ENCODE measurements around the gene SNIP1.
"Not testable (repeated sequence)": the region's sequence is repeated elsewhere in the genome, so short reads cannot be mapped to it uniquely, and the experiment has no call there.

SNIP1 gene

DNA sequence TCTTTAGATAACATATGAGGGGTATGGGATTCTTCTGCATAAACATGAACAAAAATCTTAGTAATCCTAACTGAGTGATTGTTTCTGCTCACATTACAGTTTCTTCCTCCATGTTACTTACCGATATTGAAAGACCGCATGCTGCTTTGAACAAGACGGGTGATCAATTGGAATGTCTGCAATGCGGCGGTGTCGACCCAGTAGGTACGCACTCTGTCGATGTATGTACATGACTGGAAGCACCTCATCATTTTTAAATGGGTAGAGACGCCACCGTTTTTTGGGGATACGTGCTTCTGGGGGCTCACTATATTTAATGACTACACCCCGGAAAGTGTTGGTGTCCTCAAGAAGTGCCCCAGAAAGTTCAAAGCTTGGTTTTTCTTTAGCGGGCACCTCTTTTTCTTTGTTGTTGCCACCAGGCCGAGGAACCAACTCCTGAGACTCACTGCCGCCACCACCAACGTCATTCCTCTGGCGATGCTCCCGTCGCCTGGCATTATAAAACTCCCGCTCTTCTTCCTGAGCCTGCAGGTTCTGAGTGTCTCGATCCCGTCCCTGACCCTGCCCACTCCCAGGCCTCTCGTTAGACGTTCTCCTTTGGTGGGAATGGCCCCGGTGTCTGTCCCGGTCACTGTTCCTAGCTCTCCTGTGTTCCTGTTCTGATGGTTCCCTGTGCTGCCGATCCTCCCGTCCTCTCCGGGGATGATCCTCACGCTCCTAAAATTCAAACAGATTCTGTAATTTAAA, 13.9 kb downstream of the SNIP1 start:
- DNase-seq (ENCODE audit: low read depth in 1 of 2, low spot score in 1 of 2): no peak
- no peaks in the 10 kb centered on the region for H3K27me3 ChIP-seq (ENCODE audit: insufficient read depth, poor library complexity, severe bottlenecking)
- no peak overlapping the region for H3K27ac ChIP-seq (replicated peaks)
- no peak for TF ChIP-seq POLR2AphosphoS5 (IDR thresholded peaks at IDR 0.05; ENCODE audit: low read depth)
- H3K4me3 ChIP-seq (replicated peaks; ENCODE audit: insufficient read depth, low read length): no peak overlapping the region

- not testable (repeated sequence) for H3K27ac ChIP-seq (replicated peaks); H3K4me3 ChIP-seq (replicated peaks; ENCODE audit: insufficient read depth, low read length); DNase-seq (ENCODE audit: low read depth in 1 of 2, low spot score in 1 of 2); H3K27me3 ChIP-seq (ENCODE audit: insufficient read depth, poor library complexity, severe bottlenecking)
These were observed 14.9 kb downstream of the SNIP1 start for GRCh38 chr1:37539154-37539553.

GRCh38 chr1:37537378-37537777, 16.7 kb downstream of the SNIP1 start:
- Histone ChIP-seq H3K4me3 (replicated peaks; ENCODE audit: insufficient read depth, low read length) (no peak overlapping the region), H3K27me3 (ENCODE audit: insufficient read depth, poor library complexity, severe bottlenecking) (no peaks in the 10 kb centered on the region), H3K27ac (replicated peaks) (no peak overlapping the region)
- no peak for DNase-seq (ENCODE audit: low read depth in 1 of 2, low spot score in 1 of 2)
- TF ChIP-seq, protein P1, sequence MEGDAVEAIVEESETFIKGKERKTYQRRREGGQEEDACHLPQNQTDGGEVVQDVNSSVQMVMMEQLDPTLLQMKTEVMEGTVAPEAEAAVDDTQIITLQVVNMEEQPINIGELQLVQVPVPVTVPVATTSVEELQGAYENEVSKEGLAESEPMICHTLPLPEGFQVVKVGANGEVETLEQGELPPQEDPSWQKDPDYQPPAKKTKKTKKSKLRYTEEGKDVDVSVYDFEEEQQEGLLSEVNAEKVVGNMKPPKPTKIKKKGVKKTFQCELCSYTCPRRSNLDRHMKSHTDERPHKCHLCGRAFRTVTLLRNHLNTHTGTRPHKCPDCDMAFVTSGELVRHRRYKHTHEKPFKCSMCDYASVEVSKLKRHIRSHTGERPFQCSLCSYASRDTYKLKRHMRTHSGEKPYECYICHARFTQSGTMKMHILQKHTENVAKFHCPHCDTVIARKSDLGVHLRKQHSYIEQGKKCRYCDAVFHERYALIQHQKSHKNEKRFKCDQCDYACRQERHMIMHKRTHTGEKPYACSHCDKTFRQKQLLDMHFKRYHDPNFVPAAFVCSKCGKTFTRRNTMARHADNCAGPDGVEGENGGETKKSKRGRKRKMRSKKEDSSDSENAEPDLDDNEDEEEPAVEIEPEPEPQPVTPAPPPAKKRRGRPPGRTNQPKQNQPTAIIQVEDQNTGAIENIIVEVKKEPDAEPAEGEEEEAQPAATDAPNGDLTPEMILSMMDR (IDR thresholded peaks at IDR 0.05; ENCODE audit: insufficient read depth, low read length): no peak
- TF ChIP-seq POLR2AphosphoS5 (IDR thresholded peaks at IDR 0.05; ENCODE audit: low read depth) (no peak), SPI1 (IDR thresholded peaks at IDR 0.05; ENCODE audit: borderline replicate concordance, low read depth) (no peak), GABPA (IDR thresholded peaks at IDR 0.05; ENCODE audit: low read depth) (no peak), REST (IDR thresholded peaks at IDR 0.05; ENCODE audit: insufficient replicate concordance, low read depth) (no peak)

DNA sequence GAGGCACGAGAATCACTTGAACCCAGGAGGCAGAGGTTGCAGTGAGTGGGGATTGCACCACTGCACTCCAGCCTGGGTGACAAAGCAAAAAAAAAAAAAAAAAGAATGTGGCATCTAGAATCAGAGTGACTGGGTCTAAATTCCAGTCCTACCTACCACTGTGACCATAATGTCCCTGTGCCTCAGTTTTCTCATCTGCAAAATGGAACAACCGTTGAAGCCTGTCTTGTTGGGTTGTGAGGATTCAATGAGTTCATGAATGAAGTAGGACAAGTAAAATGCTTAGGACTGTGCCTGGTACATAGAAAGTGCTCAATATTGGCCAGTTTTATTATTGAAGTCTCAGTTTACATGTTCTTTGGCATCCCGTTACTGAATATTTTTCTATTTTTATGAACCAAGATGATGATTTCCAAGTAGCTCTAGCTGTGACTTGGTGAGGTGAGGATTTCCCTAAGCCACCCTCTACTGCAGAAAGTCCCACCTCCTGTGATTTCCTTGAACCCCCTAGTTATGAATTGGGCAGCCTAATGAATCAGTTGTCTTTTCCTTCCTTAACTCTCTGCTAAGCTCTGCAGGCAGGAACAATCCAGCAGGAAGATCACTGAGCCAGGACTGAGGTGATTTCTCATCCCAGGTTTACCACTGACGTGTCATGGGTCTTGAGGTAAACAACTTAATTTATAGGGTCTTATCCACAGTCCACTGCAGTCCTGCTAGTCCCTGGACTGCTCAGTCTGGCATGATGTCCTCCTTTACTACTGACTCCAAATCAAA, 20.6 kb downstream of the SNIP1 start:
- Histone ChIP-seq H3K4me3 (replicated peaks; ENCODE audit: insufficient read depth, low read length) (no peak overlapping the region), H3K27me3 (ENCODE audit: insufficient read depth, poor library complexity, severe bottlenecking) (no peaks in the 10 kb centered on the region), H3K27ac (replicated peaks) (no peak overlapping the region)
- no peak for DNase-seq (ENCODE audit: low read depth in 1 of 2, low spot score in 1 of 2)
- TF ChIP-seq REST (IDR thresholded peaks at IDR 0.05; ENCODE audit: insufficient replicate concordance, low read depth): no peak
- TF ChIP-seq, protein P1 (IDR thresholded peaks at IDR 0.05; ENCODE audit: insufficient read depth, low read length): no peak
- TF ChIP-seq POLR2AphosphoS5 (IDR thresholded peaks at IDR 0.05; ENCODE audit: low read depth): no peak
- no peak for TF ChIP-seq SPI1 (IDR thresholded peaks at IDR 0.05; ENCODE audit: borderline replicate concordance, low read depth)
- TF ChIP-seq GABPA (IDR thresholded peaks at IDR 0.05; ENCODE audit: low read depth): no peak

DNA sequence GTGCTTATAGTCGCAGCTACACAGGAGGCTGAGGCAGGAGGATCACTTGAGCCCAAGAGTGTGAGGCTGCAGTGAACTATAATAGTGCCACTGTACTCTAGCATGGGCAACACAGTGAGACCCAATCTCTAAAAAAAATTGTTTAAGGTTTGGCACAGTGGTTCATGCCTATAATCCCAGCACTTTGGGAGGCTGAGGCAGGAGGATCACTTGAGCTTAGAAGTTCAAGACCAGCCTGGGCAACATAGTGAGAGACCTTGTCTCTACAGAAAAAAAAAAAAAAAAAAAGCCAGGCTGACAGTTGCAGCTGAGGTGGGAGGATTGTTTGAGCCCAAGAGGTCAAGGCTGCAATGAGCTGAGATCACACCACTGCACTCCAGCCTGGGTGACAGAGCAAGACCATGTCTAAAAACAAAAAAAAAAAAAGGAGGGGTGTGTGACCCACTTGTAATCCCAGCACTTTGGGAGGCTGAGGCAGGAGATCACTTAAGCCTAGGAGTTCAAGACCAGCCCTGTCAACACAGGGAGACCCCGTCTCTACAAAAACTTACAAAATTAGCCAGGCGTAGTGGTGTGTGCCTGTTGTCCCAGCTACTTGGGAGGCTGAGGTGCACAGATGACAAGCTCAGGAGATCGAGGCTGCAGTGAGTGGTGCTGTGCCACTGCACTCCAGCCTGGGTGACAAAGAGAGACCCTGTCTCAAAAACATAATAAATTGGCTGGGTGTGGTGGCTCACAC, 21.5 kb downstream of the SNIP1 start:
- not testable (repeated sequence) for H3K27ac ChIP-seq (replicated peaks); H3K27me3 ChIP-seq (ENCODE audit: insufficient read depth, poor library complexity, severe bottlenecking); H3K4me3 ChIP-seq (replicated peaks; ENCODE audit: insufficient read depth, low read length); DNase-seq (ENCODE audit: low read depth in 1 of 2, low spot score in 1 of 2)

DNA sequence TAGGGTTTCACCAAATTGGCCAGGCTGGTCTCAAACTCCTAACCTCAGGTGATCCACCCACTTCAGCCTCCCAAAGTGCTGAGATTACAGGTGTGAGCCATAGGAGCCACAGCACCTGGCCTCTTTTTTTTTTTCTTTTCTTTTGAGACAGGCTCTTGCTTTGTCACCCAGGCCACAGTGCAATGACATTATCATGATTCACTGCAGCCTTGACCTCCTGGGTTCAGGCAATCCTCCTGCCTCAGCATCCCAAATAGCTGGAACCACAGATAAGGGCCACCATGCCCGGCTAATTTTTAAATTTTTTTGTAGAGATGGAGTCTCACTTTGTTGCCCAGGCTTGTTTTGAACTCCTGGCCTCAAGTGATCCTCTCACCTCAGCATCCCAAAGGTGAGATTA, 24.2 kb downstream of the SNIP1 start:
- H3K27me3 ChIP-seq (ENCODE audit: insufficient read depth, poor library complexity, severe bottlenecking); H3K27ac ChIP-seq (replicated peaks); DNase-seq (ENCODE audit: low read depth in 1 of 2, low spot score in 1 of 2); H3K4me3 ChIP-seq (replicated peaks; ENCODE audit: insufficient read depth, low read length): not testable (repeated sequence)

Measured in HL-60 (cell line).